ENCODE results near the gene MAPKAP1. TPM values are rescaled to one million over a fixed set of nuclear protein-coding genes. Genes with fewer than 3 reads are reported as not detected.

MAPKAP1 gene
- total RNA-seq, 1 donor from 2014 or later = 49.6 TPM

GRCh38 chr9:125556046-125556721, 150.8 kb downstream of the MAPKAP1 start:
- H3K27me3 ChIP-seq = no peaks in the 10 kb centered on the region
- TF ChIP-seq CTCF (IDR thresholded peaks at IDR 0.05) = no peak
- H3K4me1 ChIP-seq = peaks cover 0 to 2% of the 10 kb centered on the region in 2 donors
- no peak for DNase-seq (ENCODE audit: low spot score in 2 of 2)
- no peak overlapping the region for H3K4me3 ChIP-seq
- H3K27ac ChIP-seq = no peak overlapping the region
- intact Hi-C loops (cut with DNase I) = no loop called here
- no peaks in the 10 kb centered on the region for H3K9me3 ChIP-seq
- H3K36me3 ChIP-seq = peaks cover 0 to 5% of the 10 kb centered on the region in 2 donors

GRCh38 chr9:125554726-125555125, 152.3 kb downstream of the MAPKAP1 start:
- no peak for TF ChIP-seq CTCF (IDR thresholded peaks at IDR 0.05)
- Histone ChIP-seq H3K4me1 (peaks cover 0 to 10% of the 10 kb centered on the region in 2 donors), H3K27ac (no peak overlapping the region), H3K36me3 (peaks cover 0 to 5% of the 10 kb centered on the region in 2 donors), H3K4me3 (no peak overlapping the region), H3K27me3 (no peaks in the 10 kb centered on the region), H3K9me3 (no peaks in the 10 kb centered on the region)
- no peak for DNase-seq (ENCODE audit: low spot score in 2 of 2)
- intact Hi-C loops (cut with DNase I) = no loop called here

DNA sequence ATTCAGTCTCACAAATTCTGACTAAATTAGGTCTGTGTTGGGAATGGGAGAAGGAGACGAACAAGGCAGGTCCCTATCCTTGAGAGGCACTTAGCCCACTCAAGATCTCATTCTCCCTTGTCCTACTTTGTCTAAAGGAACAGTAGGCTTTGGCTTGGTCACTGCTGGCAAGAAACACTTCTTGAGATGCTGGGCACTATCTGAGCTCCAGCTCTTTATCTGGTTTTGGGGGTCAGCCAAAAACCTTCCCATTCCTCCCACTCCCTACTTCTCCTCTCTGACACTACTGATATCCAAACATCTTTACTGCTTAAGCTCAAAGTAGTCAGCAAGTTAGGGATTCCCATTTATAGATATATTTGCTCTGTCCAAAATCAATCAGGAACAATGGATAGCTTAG, 155.2 kb downstream of the MAPKAP1 start:
- H3K27me3 ChIP-seq = no peaks in the 10 kb centered on the region
- no peak overlapping the region for H3K27ac ChIP-seq
- no peaks in the 10 kb centered on the region for H3K9me3 ChIP-seq
- DNase-seq (ENCODE audit: low spot score in 2 of 2) = no peak
- peaks cover 0 to 15% of the 10 kb centered on the region in 2 donors for H3K4me1 ChIP-seq
- H3K36me3 ChIP-seq = no peaks in the 10 kb centered on the region
- H3K4me3 ChIP-seq = no peak overlapping the region
- TF ChIP-seq CTCF (IDR thresholded peaks at IDR 0.05) = no peak
- intact Hi-C loops (cut with DNase I) = no loop called here

GRCh38 chr9:125549891-125550885, 156.8 kb downstream of the MAPKAP1 start:
- peaks cover 0 to 19% of the 10 kb centered on the region in 2 donors for H3K4me1 ChIP-seq
- DNase-seq (ENCODE audit: low spot score in 2 of 2) = no peak
- peak overlapping the region; percentile 26 to 32 for H3K27ac ChIP-seq
- no peaks in the 10 kb centered on the region for H3K36me3 ChIP-seq
- peak overlapping the region in 1 of 2 donors; percentile 24 for H3K4me3 ChIP-seq
- no peaks in the 10 kb centered on the region for H3K9me3 ChIP-seq
- H3K27me3 ChIP-seq = no peaks in the 10 kb centered on the region
- intact Hi-C loops (cut with DNase I) = no loop called here
- no peak for TF ChIP-seq CTCF (IDR thresholded peaks at IDR 0.05)

GRCh38 chr9:125549465-125549871, 157.5 kb downstream of the MAPKAP1 start:
- Histone ChIP-seq H3K36me3 (no peaks in the 10 kb centered on the region), H3K4me3 (peak overlapping the region in 1 of 2 donors; percentile 24), H3K9me3 (no peaks in the 10 kb centered on the region), H3K4me1 (peaks cover 0 to 24% of the 10 kb centered on the region in 2 donors), H3K27ac (peak overlapping the region; percentile 26 to 32), H3K27me3 (no peaks in the 10 kb centered on the region)
- TF ChIP-seq CTCF (IDR thresholded peaks at IDR 0.05) = no peak
- peak in 1 of 2 donors; percentile 73 for DNase-seq (ENCODE audit: low spot score in 2 of 2)
- intact Hi-C loops (cut with DNase I) = no loop called here

All from ascending aorta (tissue), 2 donors.